Activated CD8-positive, alpha-beta memory T cell treated with anti-CD3 and anti-CD28 coated beads, Interleukin-2, amount 50 U/mL, for 4 hours (primary cell): ENCODE measurements around the gene COG3.

Source experiments
- DNase-seq: peaks from one replicate; pipeline ENCODE4 v3.0.0-alpha.2; 2020

The COG3 gene

GRCh38 chr13:45508776-45509175 is 44.0 kb downstream of the COG3 start:
- no peak for DNase-seq

DNA sequence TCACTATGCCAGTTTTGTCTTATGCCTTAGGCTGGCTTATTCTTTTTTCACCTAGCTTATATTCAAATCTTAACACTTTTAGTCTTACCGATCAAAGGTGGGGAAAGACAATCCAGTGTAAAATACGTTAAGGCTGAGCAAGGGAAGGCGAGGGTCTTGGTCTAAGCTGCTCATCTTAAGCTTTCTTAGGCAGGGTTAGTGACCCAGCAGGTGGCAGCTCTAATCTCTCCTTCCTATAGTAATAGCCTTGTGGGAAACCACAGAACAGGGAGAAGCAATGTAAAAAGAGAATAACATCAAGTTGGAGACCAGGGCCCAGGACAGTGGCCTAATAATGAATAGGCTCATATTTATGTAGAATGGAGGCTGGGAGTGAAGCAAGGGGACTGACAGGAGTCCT is 45.9 kb downstream of the COG3 start:
- no peak for DNase-seq

DNA sequence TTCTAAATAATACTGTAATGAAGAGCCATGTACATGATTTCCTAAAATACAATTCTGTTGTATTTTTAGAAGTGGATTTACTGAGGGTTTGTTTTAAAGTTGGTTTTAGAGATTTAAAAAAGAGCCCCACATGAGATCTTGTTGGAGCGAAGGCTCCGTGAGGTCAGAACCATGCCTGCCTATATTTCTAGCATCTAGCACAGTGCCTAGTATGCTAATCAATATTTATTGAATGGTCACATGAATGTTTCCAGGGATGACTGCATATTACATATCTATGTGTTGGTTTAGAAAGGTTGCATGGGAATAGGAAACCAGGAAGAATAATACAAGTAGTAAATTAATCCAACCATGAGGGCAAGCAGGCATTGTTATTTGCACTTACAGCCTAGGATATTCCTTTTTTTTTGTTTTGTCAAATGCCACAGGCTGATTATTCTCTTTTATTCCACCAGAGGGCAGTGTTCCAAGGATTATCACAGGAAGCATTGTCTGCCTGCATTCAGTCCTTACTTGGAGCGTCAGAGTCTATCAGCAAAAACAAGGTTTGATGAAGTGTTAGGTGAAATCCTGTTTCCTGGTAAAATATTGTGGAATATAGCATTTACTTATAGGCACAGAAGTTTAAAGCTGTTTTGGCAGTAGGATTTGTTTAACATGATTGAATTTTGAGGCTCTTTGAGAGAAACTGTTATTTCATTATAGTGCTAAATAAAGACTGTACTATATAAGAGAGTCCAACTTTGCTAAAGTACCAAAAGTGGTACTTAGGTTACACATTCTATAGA is 46.8 kb downstream of the COG3 start:
- no peak for DNase-seq

DNA sequence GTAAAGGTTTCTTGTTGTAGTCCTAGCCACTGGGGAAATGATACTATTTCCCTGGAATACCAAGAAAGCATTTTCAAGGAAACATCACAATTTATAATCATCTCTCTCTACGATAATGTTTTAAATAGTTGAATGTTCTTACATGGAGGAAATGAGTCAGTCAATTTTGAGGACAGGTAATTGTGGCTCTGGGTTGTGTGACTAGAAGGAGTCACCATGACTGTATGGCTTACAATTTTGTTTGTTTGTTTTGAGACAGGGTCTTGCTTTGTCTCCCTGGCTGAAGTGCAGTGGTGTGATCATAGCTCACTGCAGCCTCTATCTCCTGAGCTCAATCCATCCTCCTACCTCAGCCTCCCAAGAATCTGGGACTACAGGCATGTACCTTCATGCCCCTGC is 47.4 kb downstream of the COG3 start:
- no peak for DNase-seq

- no peak for DNase-seq
Measured at GRCh38 chr13:45516757-45517156, 52.0 kb downstream of the COG3 start.

GRCh38 chr13:45518525-45519245 is 53.9 kb downstream of the COG3 start:
- no peak for DNase-seq

DNA sequence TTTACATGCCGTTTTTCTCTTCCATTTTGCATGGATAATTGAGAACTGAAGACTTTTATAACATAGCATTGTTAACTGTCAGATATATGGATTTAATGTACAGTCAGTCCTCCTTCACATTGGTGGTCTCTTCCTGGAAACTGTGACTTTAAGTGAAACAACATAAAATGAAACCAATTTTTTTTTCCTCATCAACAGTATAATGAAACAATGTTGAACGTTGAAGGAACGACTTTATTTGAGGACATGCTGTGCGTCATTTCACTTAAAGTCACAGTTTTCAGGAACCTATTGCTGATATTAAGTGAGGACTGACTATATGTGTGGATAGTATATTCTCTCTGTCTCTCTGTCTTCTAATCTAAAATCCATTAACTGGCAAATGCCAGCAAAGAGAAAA is 54.8 kb downstream of the COG3 start:
- DNase-seq = no peak

GRCh38 chr13:45521297-45521696 is 56.6 kb downstream of the COG3 start:
- DNase-seq = no peak

- no peak for DNase-seq
Measured at GRCh38 chr13:45522571-45522970, 57.8 kb downstream of the COG3 start.

- DNase-seq = no peak
Measured at GRCh38 chr13:45527699-45528462, 63.1 kb downstream of the COG3 start.

- DNase-seq = no peak
Measured at GRCh38 chr13:45529758-45530157, 65.0 kb downstream of the COG3 start.

DNA sequence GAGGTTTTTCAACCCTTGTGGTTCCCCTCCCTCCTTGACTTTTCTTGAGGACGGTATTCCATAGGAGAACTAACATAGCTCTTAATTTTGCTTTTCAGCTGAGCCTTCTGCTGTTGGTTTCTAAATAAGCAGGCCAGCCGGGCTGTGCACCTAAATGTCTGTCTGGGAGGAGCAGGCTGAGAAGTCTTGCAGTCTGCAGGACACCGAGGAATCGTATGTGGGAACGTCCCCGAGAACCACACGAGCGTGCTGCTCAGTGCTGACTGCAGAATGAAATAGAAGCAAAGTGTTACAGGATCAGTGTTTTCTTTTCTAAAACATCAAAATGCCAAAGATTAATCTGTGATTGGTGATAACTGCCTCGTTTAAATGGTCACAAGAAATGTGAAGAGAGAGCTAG is 69.9 kb downstream of the COG3 start:
- DNase-seq = no peak

GRCh38 chr13:45536224-45536623 is 71.5 kb downstream of the COG3 start:
- no peak for DNase-seq

- no peak for DNase-seq
Measured at GRCh38 chr13:45537516-45537915, 72.8 kb downstream of the COG3 start.

DNA sequence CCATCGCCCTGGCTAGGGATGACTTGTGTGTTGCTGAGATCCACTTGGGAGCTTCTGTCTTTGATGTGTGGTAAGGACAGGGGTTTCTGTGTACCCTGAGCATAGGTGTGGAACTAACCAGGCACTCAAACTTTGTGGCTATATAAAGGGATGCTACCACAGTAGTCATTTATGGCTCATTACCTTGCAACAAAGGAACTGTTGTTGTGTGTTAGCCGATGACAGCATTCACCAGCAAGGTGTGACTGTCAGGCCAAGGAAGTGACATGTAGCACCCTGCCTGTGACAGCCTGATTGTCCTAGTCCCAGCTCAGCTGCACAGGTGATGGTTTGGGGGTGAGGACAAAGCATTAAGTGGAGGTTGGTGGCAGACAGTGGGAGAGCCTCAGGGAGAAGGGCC is 73.6 kb downstream of the COG3 start:
- DNase-seq = no peak

- no peak for DNase-seq
Measured at GRCh38 chr13:45540195-45540594, 75.5 kb downstream of the COG3 start.

- no peak for DNase-seq
Measured at GRCh38 chr13:45540864-45541263, 76.1 kb downstream of the COG3 start.

- no peak for DNase-seq
Measured at GRCh38 chr13:45541806-45542205, 77.1 kb downstream of the COG3 start.

- no peak for DNase-seq
Measured at GRCh38 chr13:45542391-45542790, 77.7 kb downstream of the COG3 start.

DNA sequence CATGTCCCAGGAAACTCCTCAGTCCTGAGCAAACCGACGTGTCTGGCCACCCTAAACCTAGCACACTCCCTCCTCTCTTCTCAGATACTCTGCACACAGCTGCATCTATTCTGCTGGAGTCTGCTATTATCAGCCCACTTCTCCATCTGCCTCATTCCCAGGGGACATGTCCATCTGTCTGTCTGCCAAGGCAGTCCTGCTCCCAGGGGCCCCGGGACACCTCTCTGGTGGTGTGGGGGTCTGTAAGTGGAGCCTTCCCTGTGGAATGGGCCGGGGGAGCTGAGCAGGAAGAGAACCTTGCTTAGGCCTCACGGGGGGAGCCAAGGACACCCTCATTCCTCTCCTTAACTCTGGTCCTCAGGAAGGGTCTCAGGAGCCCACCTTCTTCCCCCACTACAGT is 78.1 kb downstream of the COG3 start:
- no peak for DNase-seq

DNA sequence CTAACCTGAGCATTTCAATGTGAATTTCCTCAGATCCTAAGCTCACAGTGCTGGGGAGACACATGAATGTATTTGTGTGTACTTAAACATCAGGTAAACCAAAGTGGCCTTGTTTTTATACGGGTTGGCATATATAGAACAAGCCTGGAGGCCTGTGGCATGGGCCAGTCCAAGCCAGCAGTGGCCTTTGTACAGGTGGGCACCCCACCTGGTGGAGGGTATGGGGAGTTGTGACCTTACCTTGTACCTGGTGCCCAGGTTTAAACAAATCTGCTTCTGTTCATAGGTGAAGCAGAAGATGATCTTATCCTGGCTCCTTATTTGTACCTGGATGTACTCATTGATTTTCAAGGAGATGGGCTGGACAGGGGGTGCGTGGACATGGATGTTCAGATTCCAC is 79.8 kb downstream of the COG3 start:
- no peak for DNase-seq

- no peak for DNase-seq
Measured at GRCh38 chr13:45545686-45546409, 81.1 kb downstream of the COG3 start.

- no peak for DNase-seq
Measured at GRCh38 chr13:45546410-45546765, 81.6 kb downstream of the COG3 start.
